OCI-LY3 (cell line): ENCODE data around the gene ARGFX.

Experiments
- H2AFZ ChIP-seq: fragments of 200-600, 300-600 bp; shearing (Covaris generic); 2 replicates; pipeline ENCODE4 v1.6.0; 2014; ENCODE audit warnings: antibody characterized with exemption, low read depth, low read length
- H3K27ac ChIP-seq: fragments of 200-600, 300-600 bp; sonication (generic); 2 replicates; pipeline ENCODE4 v1.5.1; 2014; ENCODE audit warnings: mild to moderate bottlenecking, low read length, moderate library complexity, mixed read lengths
- H3K27me3 ChIP-seq: fragments of 200-600, 300-600 bp; sonication (generic); 2 replicates; pipeline ENCODE4 v1.6.1; 2014; ENCODE audit warnings: low read depth, low read length, mixed read lengths
- H3K36me3 ChIP-seq: fragments of 200-600, 300-600 bp; sonication (generic); replicated peaks from 2 replicates; pipeline ENCODE3; 2014; ENCODE audit warnings: low read depth, low read length, mixed read lengths
- H3K4me1 ChIP-seq: fragments of 300-600, 200-600 bp; sonication (generic); 2 replicates; pipeline ENCODE4 v1.6.1; 2014; ENCODE audit warnings: low read length, mixed read lengths
- H3K4me2 ChIP-seq: fragments of 200-600, 300-600 bp; sonication (generic); 2 replicates; pipeline ENCODE4 v1.6.1; 2014; ENCODE audit warnings: low read length, mixed read lengths
- H3K4me3 ChIP-seq: fragments of 300-600, 200-600 bp; sonication (generic); 2 replicates; pipeline ENCODE4 v1.5.1; 2014; ENCODE audit warnings: antibody characterized with exemption, mild to moderate bottlenecking, low read length, moderate library complexity
- H3K79me2 ChIP-seq: fragments of 300-600, 200-600 bp; shearing (Covaris generic); 2 replicates; pipeline ENCODE4 v1.6.1; 2014; ENCODE audit warnings: mild to moderate bottlenecking, low read length, mixed read lengths
- H3K9ac ChIP-seq: fragments of 300-600, 200-600 bp; shearing (Covaris generic); 2 replicates; pipeline ENCODE4 v1.6.0; 2014; ENCODE audit warnings: mild to moderate bottlenecking, low read length, moderate library complexity
- H3K9me3 ChIP-seq: fragments of 200-600, 300-600 bp; shearing (Covaris generic); 2 replicates; pipeline ENCODE4 v1.6.1; 2014; ENCODE audit warnings: low read length, mixed read lengths; ENCODE audit not compliant: insufficient read depth
- H4K20me1 ChIP-seq: fragments of 200-600, 300-600 bp; sonication (generic); 2 replicates; pipeline ENCODE4 v1.6.1; 2016; ENCODE audit warnings: low read length, mixed read lengths; ENCODE audit not compliant: insufficient read depth
- CTCF ChIP-seq: fragments of 200-600, 300-600 bp; sonication (generic); IDR thresholded peaks from 2 replicates; pipeline ENCODE4 v1.5.1; 2014; ENCODE audit warnings: antibody characterized with exemption, low read length, low read depth
- EZH2phosphoT487 ChIP-seq: fragments of 200-600 bp; shearing (Covaris generic); IDR thresholded peaks from 2 replicates; pipeline ENCODE4 v1.6.1; 2018; ENCODE audit warnings: antibody characterized with exemption, mixed run types, low read depth

The ARGFX gene

GRCh38 chr3:121531269-121531668 is 36.5 kb upstream of the ARGFX start:
- Histone ChIP-seq H3K36me3 (peaks cover 50% of the 10 kb centered on the region), H3K4me3 (no peak overlapping the region), H3K79me2 (peaks cover 3% of the 10 kb centered on the region; the same call in 1 of the 2 replicates), H3K4me2 (no peak overlapping the region), H3K4me1 (no peaks in the 10 kb centered on the region), H3K27ac (no peak overlapping the region), H4K20me1 (no peaks in the 10 kb centered on the region), H3K27me3 (no peaks in the 10 kb centered on the region), H3K9me3 (no peaks in the 10 kb centered on the region), H3K9ac (no peak overlapping the region), H2AFZ (no peak overlapping the region)
- no peak for TF ChIP-seq CTCF
- no peak for TF ChIP-seq EZH2phosphoT487

GRCh38 chr3:121542924-121543323 is 24.8 kb upstream of the ARGFX start:
- Histone ChIP-seq H2AFZ (no peak overlapping the region), H3K36me3 (peaks cover 49% of the 10 kb centered on the region)

GRCh38 chr3:121545049-121545573 is 22.6 kb upstream of the ARGFX start:
- Histone ChIP-seq H3K9me3 (no peaks in the 10 kb centered on the region), H3K27ac (peak overlapping the region; percentile 98), H3K4me3 (peak overlapping the region; percentile 95), H3K36me3 (peaks cover 31% of the 10 kb centered on the region), H3K9ac (peak overlapping the region; percentile 91), H3K4me2 (peak overlapping the region; percentile 72), H3K27me3 (no peaks in the 10 kb centered on the region), H3K4me1 (peaks cover 34% of the 10 kb centered on the region), H4K20me1 (no peaks in the 10 kb centered on the region), H3K79me2 (peaks cover 56% of the 10 kb centered on the region), H2AFZ (no peak overlapping the region)
- TF ChIP-seq EZH2phosphoT487 (no peak), CTCF (no peak)

More at GRCh38 chr3:121542924-121543323, 24.8 kb upstream of the ARGFX start:
- Histone ChIP-seq H3K27me3 (no peaks in the 10 kb centered on the region), H3K4me3 (no peak overlapping the region), H3K4me2 (no peak overlapping the region), H3K4me1 (peaks cover 15% of the 10 kb centered on the region), H3K27ac (no peak overlapping the region), H3K9me3 (no peaks in the 10 kb centered on the region), H4K20me1 (no peaks in the 10 kb centered on the region), H3K9ac (no peak overlapping the region), H3K79me2 (peaks cover 73% of the 10 kb centered on the region)
- TF ChIP-seq CTCF (no peak), EZH2phosphoT487 (no peak)

- Histone ChIP-seq H3K9me3 (no peaks in the 10 kb centered on the region), H3K4me3 (peak within 1 kb of the TSS; percentile 95), H4K20me1 (no peaks in the 10 kb centered on the region), H2AFZ (peak within 1 kb of the TSS; percentile 72), H3K27ac (peak within 1 kb of the TSS; percentile 98), H3K4me2 (peak within 1 kb of the TSS; percentile 99), H3K27me3 (no peaks in the 10 kb centered on the region), H3K9ac (peak within 1 kb of the TSS; percentile 91), H3K79me2 (peaks cover 50% of the 10 kb centered on the region), H3K36me3 (peaks cover 26% of the 10 kb centered on the region), H3K4me1 (peaks cover 36% of the 10 kb centered on the region)
- TF ChIP-seq EZH2phosphoT487 (no peak), CTCF (no peak)
Measured at GRCh38 chr3:121545574-121546455, 21.9 kb upstream of the ARGFX start, which contains the start of gene POLQ. Gene POLQ (minus strand): TSS chr3:121545988. CDS start chr3:121545877, 111 bp downstream.
